HL-60 (cell line): Measurements from ENCODE around the gene KISS1R.

ENCODE experiments used
- GABPA ChIP-seq: IDR thresholded peaks from 2 replicates; pipeline ENCODE4 v1.6.1; 2012; ENCODE audit warnings: low read depth
- POLR2AphosphoS5 ChIP-seq: IDR thresholded peaks from 2 replicates; pipeline ENCODE4 v1.6.1; 2012; ENCODE audit warnings: low read depth
- TF ChIP-seq, protein P1 (sequence below): IDR thresholded peaks from one replicate; pipeline ENCODE4 v1.5.1; 2011; ENCODE audit warnings: low read length, control low read depth, inconsistent platforms; ENCODE audit not compliant: insufficient read depth
- TF ChIP-seq, protein P2 (sequence below): IDR thresholded peaks from 2 replicates; pipeline ENCODE4 v1.6.1; 2012; ENCODE audit warnings: low read depth; ENCODE audit not compliant: insufficient replicate concordance

DNA sequence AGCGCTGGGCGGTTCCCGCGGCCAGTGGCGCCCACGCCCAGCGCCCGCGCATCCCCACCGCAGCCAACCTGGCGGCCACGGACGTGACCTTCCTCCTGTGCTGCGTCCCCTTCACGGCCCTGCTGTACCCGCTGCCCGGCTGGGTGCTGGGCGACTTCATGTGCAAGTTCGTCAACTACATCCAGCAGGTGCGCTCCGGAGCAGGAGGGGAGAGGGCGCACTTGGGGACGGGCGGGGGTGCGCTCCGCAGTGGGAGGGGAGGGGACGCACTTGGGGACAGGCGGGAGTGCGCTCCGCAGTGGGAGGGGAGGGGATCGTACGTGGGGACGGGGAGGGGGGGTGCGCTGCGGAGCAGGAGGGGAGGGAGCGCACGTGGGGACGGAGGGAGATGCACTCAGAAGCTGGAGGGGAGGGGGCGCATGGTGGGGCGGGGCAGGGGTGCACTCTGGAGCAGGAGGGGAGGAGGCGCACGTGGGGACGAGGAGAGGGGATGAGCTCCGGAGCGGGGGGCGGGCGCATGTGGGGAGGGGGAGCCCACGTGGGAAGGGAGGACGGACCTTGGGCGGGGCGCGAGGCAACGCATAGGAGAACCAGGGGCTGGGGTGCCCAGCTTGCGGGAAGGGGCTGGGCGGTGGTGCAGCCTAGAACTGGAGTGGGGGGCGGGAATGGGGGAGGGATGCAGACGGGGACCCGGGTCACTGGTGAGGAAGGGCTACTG, 1.5 kb downstream of the KISS1R start:
- TF ChIP-seq, protein P1, sequence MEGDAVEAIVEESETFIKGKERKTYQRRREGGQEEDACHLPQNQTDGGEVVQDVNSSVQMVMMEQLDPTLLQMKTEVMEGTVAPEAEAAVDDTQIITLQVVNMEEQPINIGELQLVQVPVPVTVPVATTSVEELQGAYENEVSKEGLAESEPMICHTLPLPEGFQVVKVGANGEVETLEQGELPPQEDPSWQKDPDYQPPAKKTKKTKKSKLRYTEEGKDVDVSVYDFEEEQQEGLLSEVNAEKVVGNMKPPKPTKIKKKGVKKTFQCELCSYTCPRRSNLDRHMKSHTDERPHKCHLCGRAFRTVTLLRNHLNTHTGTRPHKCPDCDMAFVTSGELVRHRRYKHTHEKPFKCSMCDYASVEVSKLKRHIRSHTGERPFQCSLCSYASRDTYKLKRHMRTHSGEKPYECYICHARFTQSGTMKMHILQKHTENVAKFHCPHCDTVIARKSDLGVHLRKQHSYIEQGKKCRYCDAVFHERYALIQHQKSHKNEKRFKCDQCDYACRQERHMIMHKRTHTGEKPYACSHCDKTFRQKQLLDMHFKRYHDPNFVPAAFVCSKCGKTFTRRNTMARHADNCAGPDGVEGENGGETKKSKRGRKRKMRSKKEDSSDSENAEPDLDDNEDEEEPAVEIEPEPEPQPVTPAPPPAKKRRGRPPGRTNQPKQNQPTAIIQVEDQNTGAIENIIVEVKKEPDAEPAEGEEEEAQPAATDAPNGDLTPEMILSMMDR: no peak
- TF ChIP-seq GABPA (no peak), POLR2AphosphoS5 (no peak)
- TF ChIP-seq, protein P2, sequence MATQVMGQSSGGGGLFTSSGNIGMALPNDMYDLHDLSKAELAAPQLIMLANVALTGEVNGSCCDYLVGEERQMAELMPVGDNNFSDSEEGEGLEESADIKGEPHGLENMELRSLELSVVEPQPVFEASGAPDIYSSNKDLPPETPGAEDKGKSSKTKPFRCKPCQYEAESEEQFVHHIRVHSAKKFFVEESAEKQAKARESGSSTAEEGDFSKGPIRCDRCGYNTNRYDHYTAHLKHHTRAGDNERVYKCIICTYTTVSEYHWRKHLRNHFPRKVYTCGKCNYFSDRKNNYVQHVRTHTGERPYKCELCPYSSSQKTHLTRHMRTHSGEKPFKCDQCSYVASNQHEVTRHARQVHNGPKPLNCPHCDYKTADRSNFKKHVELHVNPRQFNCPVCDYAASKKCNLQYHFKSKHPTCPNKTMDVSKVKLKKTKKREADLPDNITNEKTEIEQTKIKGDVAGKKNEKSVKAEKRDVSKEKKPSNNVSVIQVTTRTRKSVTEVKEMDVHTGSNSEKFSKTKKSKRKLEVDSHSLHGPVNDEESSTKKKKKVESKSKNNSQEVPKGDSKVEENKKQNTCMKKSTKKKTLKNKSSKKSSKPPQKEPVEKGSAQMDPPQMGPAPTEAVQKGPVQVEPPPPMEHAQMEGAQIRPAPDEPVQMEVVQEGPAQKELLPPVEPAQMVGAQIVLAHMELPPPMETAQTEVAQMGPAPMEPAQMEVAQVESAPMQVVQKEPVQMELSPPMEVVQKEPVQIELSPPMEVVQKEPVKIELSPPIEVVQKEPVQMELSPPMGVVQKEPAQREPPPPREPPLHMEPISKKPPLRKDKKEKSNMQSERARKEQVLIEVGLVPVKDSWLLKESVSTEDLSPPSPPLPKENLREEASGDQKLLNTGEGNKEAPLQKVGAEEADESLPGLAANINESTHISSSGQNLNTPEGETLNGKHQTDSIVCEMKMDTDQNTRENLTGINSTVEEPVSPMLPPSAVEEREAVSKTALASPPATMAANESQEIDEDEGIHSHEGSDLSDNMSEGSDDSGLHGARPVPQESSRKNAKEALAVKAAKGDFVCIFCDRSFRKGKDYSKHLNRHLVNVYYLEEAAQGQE: no peak
